H9 (cell line): Measurements from ENCODE around the gene SPTBN1. TPM values are rescaled to one million over a fixed set of nuclear protein-coding genes. Genes with fewer than 3 reads are reported as not detected.

Experiments
- DNase-seq: peaks from one replicate; pipeline ENCODE4 v3.0.0-alpha.2; 2017
- H2AFZ ChIP-seq: one replicate; pipeline ENCODE4 v1.6.1; 2013; ENCODE audit warnings: mild to moderate bottlenecking, low read length, control low read depth, moderate library complexity
- H2AK5ac ChIP-seq: 2 replicates; pipeline ENCODE4 v1.6.1; 2013; ENCODE audit warnings: low read length, control low read depth, mixed read lengths; ENCODE audit not compliant: insufficient read length
- H2BK120ac ChIP-seq: one replicate; pipeline ENCODE4 v1.6.1; 2013; ENCODE audit warnings: low read depth, mild to moderate bottlenecking, low read length, control low read depth, inconsistent platforms; ENCODE audit not compliant: poor library complexity, severe bottlenecking
- H2BK12ac ChIP-seq: 2 replicates; pipeline ENCODE4 v1.6.1; 2013; ENCODE audit warnings: low read length, control low read depth, mixed read lengths, low read depth; ENCODE audit not compliant: insufficient read length
- H2BK15ac ChIP-seq: 2 replicates; pipeline ENCODE4 v1.6.1; 2013; ENCODE audit warnings: low read depth, low read length, control low read depth
- H2BK20ac ChIP-seq: one replicate; pipeline ENCODE4 v1.6.1; 2013; ENCODE audit warnings: low read depth, mild to moderate bottlenecking, low read length, control low read depth, inconsistent platforms; ENCODE audit not compliant: poor library complexity, severe bottlenecking
- H2BK5ac ChIP-seq: 2 replicates; pipeline ENCODE4 v1.6.1; 2013; ENCODE audit warnings: low read length, control low read depth, mixed read lengths; ENCODE audit not compliant: insufficient read length
- H3K14ac ChIP-seq: 2 replicates; pipeline ENCODE4 v1.6.1; 2013; ENCODE audit warnings: low read length, control low read depth; ENCODE audit not compliant: insufficient read depth
- H3K18ac ChIP-seq: 2 replicates; pipeline ENCODE4 v1.6.1; 2013; ENCODE audit warnings: low read depth, mild to moderate bottlenecking, mixed read lengths, low read length, control low read depth; ENCODE audit not compliant: insufficient read length
- H3K23ac ChIP-seq: 2 replicates; pipeline ENCODE4 v1.6.1; 2013; ENCODE audit warnings: low read length, control low read depth, mixed read lengths, low read depth; ENCODE audit not compliant: insufficient read length
- H3K23me2 ChIP-seq: 2 replicates; pipeline ENCODE4 v1.6.1; 2013; ENCODE audit warnings: low read depth, mild to moderate bottlenecking, mixed read lengths, low read length, control low read depth; ENCODE audit not compliant: insufficient read length, poor library complexity, severe bottlenecking
- H3K27ac ChIP-seq: 2 replicates; pipeline ENCODE4 v1.5.1; 2013; ENCODE audit warnings: low read length, control low read depth, mixed read lengths, low read depth; ENCODE audit not compliant: insufficient read length
- H3K27me3 ChIP-seq: 2 replicates; pipeline ENCODE4 v1.6.1; 2013; ENCODE audit warnings: low read length, control low read depth, inconsistent platforms; ENCODE audit not compliant: insufficient read depth
- H3K4ac ChIP-seq: 2 replicates; pipeline ENCODE4 v1.6.1; 2013; ENCODE audit warnings: low read depth, mild to moderate bottlenecking, control low read depth, inconsistent platforms, low read length, moderate library complexity
- H3K4me1 ChIP-seq: 2 replicates; pipeline ENCODE4 v1.6.1; 2013; ENCODE audit warnings: low read length, control low read depth, inconsistent platforms; ENCODE audit not compliant: insufficient read depth
- H3K4me2 ChIP-seq: 2 replicates; pipeline ENCODE4 v1.6.1; 2013; ENCODE audit warnings: low read length, control low read depth, mixed read lengths; ENCODE audit not compliant: insufficient read length, insufficient read depth
- H3K56ac ChIP-seq: 2 replicates; pipeline ENCODE4 v1.6.1; 2013; ENCODE audit warnings: low read depth, mild to moderate bottlenecking, mixed read lengths, low read length, control low read depth; ENCODE audit not compliant: insufficient read length
- H3K79me1 ChIP-seq: 2 replicates; pipeline ENCODE4 v1.6.1; 2013; ENCODE audit warnings: low read depth, mild to moderate bottlenecking, moderate library complexity, low read length, control low read depth, inconsistent platforms; ENCODE audit not compliant: insufficient read depth, poor library complexity, severe bottlenecking
- H3K79me2 ChIP-seq: 2 replicates; pipeline ENCODE4 v1.6.1; 2013; ENCODE audit warnings: low read length, control low read depth, inconsistent platforms; ENCODE audit not compliant: insufficient read depth
- H3K9ac ChIP-seq: 2 replicates; pipeline ENCODE4 v1.6.1; 2013; ENCODE audit warnings: low read length, control low read depth, mixed read lengths; ENCODE audit not compliant: insufficient read length; ENCODE audit errors: extremely low read depth
- H3K9me3 ChIP-seq: one replicate; pipeline ENCODE4 v1.6.1; 2013; ENCODE audit warnings: low read depth, low read length, inconsistent platforms; ENCODE audit not compliant: control insufficient read depth
- H3T11ph ChIP-seq: one replicate; pipeline ENCODE4 v1.6.1; 2013; ENCODE audit warnings: mild to moderate bottlenecking, low read length, control low read depth, inconsistent platforms
- H4K20me1 ChIP-seq: one replicate; pipeline ENCODE4 v1.6.1; 2013; ENCODE audit not compliant: control insufficient read depth, insufficient read length, insufficient read depth
- H4K5ac ChIP-seq: 2 replicates; pipeline ENCODE4 v1.6.1; 2013; ENCODE audit warnings: low read depth, mild to moderate bottlenecking, mixed read lengths, low read length, control low read depth; ENCODE audit not compliant: insufficient read length
- H4K8ac ChIP-seq: replicated peaks from 2 replicates; pipeline ENCODE4 v1.6.1; 2013; ENCODE audit warnings: low read length, control low read depth, mixed read lengths, low read depth; ENCODE audit not compliant: insufficient read length
- H4K91ac ChIP-seq: 2 replicates; pipeline ENCODE4 v1.6.1; 2013; ENCODE audit warnings: low read depth, mild to moderate bottlenecking, moderate library complexity, mixed read lengths, low read length, control low read depth; ENCODE audit not compliant: insufficient read length
- H3K27ac Mint-ChIP-seq, 3 experiments: 2 replicates in 2 of 3; 3 replicates in 1 of 3; pipeline ENCODE4 v1.8.0; 2020 to 2021; ENCODE audit warnings: mixed read lengths in 3 of 3, mild to moderate bottlenecking in 1 of 3, moderate library complexity in 1 of 3
- H3K27me3 Mint-ChIP-seq: 2 replicates; pipeline ENCODE4 v1.8.0; 2021; ENCODE audit warnings: low read depth, mild to moderate bottlenecking, moderate library complexity, mixed read lengths
- H3K36me3 Mint-ChIP-seq, 3 experiments: 2 replicates in 2 of 3; 3 replicates in 1 of 3; pipeline ENCODE4 v1.8.0; 2020 to 2021; ENCODE audit warnings: low read depth in 3 of 3, mixed read lengths in 3 of 3; ENCODE audit not compliant: insufficient read depth in 1 of 3
- H3K4me1 Mint-ChIP-seq, 2 experiments: 2 replicates each; pipeline ENCODE4 v1.8.0; 2020; ENCODE audit warnings: mixed read lengths in 2 of 2
- H3K4me3 Mint-ChIP-seq, 2 experiments: 2 replicates in 1 of 2; 3 replicates in 1 of 2; pipeline ENCODE4 v1.8.0; 2020 to 2021; ENCODE audit warnings: mild to moderate bottlenecking in 2 of 2, mixed read lengths in 2 of 2, moderate library complexity in 1 of 2
- H3K9me3 Mint-ChIP-seq, 2 experiments: 2 replicates in 1 of 2; 3 replicates in 1 of 2; pipeline ENCODE4 v1.8.0; 2020; ENCODE audit warnings: mild to moderate bottlenecking in 2 of 2, mixed read lengths in 2 of 2, moderate library complexity in 1 of 2
- WGBS: extraction: QIAGEN DNeasy Blood & Tissue Kit; methylation state at CpG from one replicate; pipeline ENCODE4 v1.1.7; 2013; ENCODE audit warnings: missing lambda C conversion rate, low lambda C conversion rate, mixed read lengths; ENCODE audit not compliant: insufficient read length; ENCODE audit errors: extremely low coverage; 5-methylcytosine and 5-hydroxymethylcytosine counted together
- total RNA-seq: library from RNA; stranded (reverse); gene quantifications from 2 replicates; pipeline ENCODE4 v1.2.1, GENCODE V29; 2021
- TF ChIP-seq, protein P1 (sequence below): fragments of 200-600 bp; sonication (generic); conservative IDR thresholded peaks from 3 replicates; pipeline ENCODE4 v1.8.0; 2021; ENCODE audit warnings: antibody characterized with exemption, mild to moderate bottlenecking

Gene SPTBN1
- total RNA-seq, 1 experiment from 2014 or later, result 164 TPM

DNA sequence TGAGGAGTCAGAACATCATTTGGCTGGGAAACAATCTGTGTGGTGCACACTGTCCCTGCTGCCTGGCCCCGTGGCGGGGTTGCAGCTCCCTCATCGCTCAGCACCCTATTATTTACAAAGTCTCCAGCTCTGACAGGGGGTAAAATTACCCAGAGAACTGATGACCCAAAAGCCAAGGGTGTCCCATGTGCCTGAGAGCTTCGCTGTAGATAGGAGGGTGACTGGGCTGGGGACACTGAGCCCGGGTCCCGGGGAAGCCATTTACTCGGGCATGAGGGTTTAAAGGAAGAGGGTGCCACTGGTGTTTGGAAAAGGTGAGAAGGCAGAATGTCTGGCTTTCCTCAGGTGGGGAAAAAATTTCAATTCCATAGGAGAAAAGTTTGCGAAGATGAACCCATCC is 219.2 kb downstream of the SPTBN1 start:
- peaks cover 0 to 10% (median 8%) of the 10 kb centered on the region in 3 experiments; a peak in 5 of 7 replicates for H3K36me3 Mint-ChIP-seq
- no peak overlapping the region for H2AK5ac ChIP-seq
- no peak overlapping the region for H4K5ac ChIP-seq
- H2BK5ac ChIP-seq, result no peak overlapping the region
- no peaks in the 10 kb centered on the region for H3K79me2 ChIP-seq
- H3K4ac ChIP-seq, result no peak overlapping the region
- H3K27ac Mint-ChIP-seq, result no peak overlapping the region
- no peak overlapping the region for H3K23ac ChIP-seq
- H3K9me3 ChIP-seq, result no peaks in the 10 kb centered on the region
- H2AFZ ChIP-seq, result no peak overlapping the region
- no peak overlapping the region for H2BK120ac ChIP-seq
- H4K8ac ChIP-seq, result no peak overlapping the region
- no peak overlapping the region for H4K91ac ChIP-seq
- no peaks in the 10 kb centered on the region for H3K79me1 ChIP-seq
- no peaks in the 10 kb centered on the region for H3K27me3 ChIP-seq
- WGBS, result no CpG with 5 or more reads among the region's 8 CpGs
- no peak overlapping the region for H3K56ac ChIP-seq
- H3K27me3 Mint-ChIP-seq, result no peaks in the 10 kb centered on the region; the same call in 1 of the 2 replicates
- no peaks in the 10 kb centered on the region for H3K23me2 ChIP-seq
- H3K4me3 Mint-ChIP-seq, result no peak overlapping the region
- H3K14ac ChIP-seq, result no peak overlapping the region
- H2BK20ac ChIP-seq, result no peak overlapping the region
- no peak overlapping the region for H2BK12ac ChIP-seq
- TF ChIP-seq, protein P1, sequence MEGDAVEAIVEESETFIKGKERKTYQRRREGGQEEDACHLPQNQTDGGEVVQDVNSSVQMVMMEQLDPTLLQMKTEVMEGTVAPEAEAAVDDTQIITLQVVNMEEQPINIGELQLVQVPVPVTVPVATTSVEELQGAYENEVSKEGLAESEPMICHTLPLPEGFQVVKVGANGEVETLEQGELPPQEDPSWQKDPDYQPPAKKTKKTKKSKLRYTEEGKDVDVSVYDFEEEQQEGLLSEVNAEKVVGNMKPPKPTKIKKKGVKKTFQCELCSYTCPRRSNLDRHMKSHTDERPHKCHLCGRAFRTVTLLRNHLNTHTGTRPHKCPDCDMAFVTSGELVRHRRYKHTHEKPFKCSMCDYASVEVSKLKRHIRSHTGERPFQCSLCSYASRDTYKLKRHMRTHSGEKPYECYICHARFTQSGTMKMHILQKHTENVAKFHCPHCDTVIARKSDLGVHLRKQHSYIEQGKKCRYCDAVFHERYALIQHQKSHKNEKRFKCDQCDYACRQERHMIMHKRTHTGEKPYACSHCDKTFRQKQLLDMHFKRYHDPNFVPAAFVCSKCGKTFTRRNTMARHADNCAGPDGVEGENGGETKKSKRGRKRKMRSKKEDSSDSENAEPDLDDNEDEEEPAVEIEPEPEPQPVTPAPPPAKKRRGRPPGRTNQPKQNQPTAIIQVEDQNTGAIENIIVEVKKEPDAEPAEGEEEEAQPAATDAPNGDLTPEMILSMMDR, result no peak
- peaks cover 15 to 16% of the 10 kb centered on the region in 2 experiments for H3K4me1 Mint-ChIP-seq
- H3T11ph ChIP-seq, result no peak overlapping the region
- H3K27ac ChIP-seq, result no peak overlapping the region
- no peak overlapping the region for H3K4me2 ChIP-seq
- no peak overlapping the region for H3K18ac ChIP-seq
- H3K9ac ChIP-seq, result no peak overlapping the region
- H2BK15ac ChIP-seq, result no peak overlapping the region
- no peaks in the 10 kb centered on the region for H4K20me1 ChIP-seq
- no peaks in the 10 kb centered on the region for H3K4me1 ChIP-seq
- H3K9me3 Mint-ChIP-seq, result no peaks in the 10 kb centered on the region
- DNase-seq, result no peak
